Right lobe of liver (tissue), 4 donors: ENCODE measurements around the gene CAPN10.

Experiments used
- POLR2A ChIP-seq: fragments of 450-650 bp; IDR thresholded peaks from one replicate; pipeline ENCODE4 v1.6.1; 2017; ENCODE audit warnings: antibody characterized with exemption, mild to moderate bottlenecking
- TF ChIP-seq, protein P1 (sequence below), 4 donors: fragments of 200-600 bp in 3 of 4; fragments of 450-650 bp in 1 of 4; IDR thresholded peaks; one replicate each; pipeline versions ENCODE4 v1.5.1 to v1.8.0; 2016 to 2022; ENCODE audit warnings: antibody characterized with exemption in 4 of 4, mild to moderate bottlenecking in 2 of 4
- donor health status: DM: no; HTN: no; CAD: no.
- donor health status: DM: no; HTN: no; CAD: no.
- donor health status: DM: no; HTN: yes; CAD: no.

DNA sequence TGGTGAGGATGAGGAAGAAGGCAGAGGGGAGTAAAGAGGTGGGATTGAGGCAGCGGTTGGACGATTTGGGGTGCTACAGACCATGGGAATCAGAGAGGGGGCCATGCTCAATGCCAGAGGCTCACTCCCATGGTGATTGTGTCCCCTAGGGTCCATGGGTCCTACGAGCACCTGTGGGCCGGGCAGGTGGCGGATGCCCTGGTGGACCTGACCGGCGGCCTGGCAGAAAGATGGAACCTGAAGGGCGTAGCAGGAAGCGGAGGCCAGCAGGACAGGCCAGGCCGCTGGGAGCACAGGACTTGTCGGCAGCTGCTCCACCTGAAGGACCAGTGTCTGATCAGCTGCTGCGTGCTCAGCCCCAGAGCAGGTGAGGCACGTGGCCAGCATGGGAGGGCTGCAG lies 5.2 kb downstream of the CAPN10 start:
- TF ChIP-seq, protein P1, sequence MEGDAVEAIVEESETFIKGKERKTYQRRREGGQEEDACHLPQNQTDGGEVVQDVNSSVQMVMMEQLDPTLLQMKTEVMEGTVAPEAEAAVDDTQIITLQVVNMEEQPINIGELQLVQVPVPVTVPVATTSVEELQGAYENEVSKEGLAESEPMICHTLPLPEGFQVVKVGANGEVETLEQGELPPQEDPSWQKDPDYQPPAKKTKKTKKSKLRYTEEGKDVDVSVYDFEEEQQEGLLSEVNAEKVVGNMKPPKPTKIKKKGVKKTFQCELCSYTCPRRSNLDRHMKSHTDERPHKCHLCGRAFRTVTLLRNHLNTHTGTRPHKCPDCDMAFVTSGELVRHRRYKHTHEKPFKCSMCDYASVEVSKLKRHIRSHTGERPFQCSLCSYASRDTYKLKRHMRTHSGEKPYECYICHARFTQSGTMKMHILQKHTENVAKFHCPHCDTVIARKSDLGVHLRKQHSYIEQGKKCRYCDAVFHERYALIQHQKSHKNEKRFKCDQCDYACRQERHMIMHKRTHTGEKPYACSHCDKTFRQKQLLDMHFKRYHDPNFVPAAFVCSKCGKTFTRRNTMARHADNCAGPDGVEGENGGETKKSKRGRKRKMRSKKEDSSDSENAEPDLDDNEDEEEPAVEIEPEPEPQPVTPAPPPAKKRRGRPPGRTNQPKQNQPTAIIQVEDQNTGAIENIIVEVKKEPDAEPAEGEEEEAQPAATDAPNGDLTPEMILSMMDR (IDR thresholded peaks at IDR 0.05), result no peak
- TF ChIP-seq POLR2A, result no peak
